A673 (cell line): Measurements from ENCODE around the gene DTWD2.

Source experiments
- EZH2 ChIP-seq: fragments of 200-600 bp; sonication (generic); IDR thresholded peaks from 2 replicates; pipeline ENCODE4 v1.6.1; 2017; ENCODE audit warnings: borderline replicate concordance, low read depth, mild to moderate bottlenecking, mixed read lengths, antibody characterized with exemption, low read length; ENCODE audit not compliant: poor library complexity, severe bottlenecking
- TF ChIP-seq, protein P1 (sequence below): fragments of 300-800, 200-600 bp; sonication (generic); conservative IDR thresholded peaks from 2 replicates; pipeline ENCODE4 v1.5.1; 2017; ENCODE audit warnings: low read depth, mild to moderate bottlenecking, antibody characterized with exemption, low read length, moderate library complexity, mixed read lengths

DNA sequence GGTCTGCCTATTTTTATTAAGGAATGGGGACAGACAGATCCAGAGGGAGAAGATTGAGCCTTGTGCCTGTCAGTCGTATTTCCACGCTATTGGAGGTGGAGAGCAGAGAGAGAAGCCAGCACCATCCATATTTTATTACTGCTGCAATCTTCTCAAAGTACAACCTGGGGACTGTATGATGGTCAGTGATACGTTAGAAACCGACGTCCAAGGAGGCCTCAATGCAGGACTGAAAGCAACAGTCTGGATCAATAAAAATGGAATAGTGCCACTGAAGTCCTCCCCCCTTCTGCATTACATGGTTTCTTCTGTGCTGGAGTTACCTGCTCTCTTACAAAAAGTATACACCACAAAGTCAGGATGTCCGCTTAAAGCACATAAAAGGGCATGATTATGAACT is 21.9 kb upstream of the DTWD2 start:
- TF ChIP-seq EZH2 = no peak
- TF ChIP-seq, protein P1, sequence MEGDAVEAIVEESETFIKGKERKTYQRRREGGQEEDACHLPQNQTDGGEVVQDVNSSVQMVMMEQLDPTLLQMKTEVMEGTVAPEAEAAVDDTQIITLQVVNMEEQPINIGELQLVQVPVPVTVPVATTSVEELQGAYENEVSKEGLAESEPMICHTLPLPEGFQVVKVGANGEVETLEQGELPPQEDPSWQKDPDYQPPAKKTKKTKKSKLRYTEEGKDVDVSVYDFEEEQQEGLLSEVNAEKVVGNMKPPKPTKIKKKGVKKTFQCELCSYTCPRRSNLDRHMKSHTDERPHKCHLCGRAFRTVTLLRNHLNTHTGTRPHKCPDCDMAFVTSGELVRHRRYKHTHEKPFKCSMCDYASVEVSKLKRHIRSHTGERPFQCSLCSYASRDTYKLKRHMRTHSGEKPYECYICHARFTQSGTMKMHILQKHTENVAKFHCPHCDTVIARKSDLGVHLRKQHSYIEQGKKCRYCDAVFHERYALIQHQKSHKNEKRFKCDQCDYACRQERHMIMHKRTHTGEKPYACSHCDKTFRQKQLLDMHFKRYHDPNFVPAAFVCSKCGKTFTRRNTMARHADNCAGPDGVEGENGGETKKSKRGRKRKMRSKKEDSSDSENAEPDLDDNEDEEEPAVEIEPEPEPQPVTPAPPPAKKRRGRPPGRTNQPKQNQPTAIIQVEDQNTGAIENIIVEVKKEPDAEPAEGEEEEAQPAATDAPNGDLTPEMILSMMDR = no peak
